Psoas muscle (tissue), 8 donors: ENCODE results near the gene AEN. TPM values are rescaled to one million over a fixed set of nuclear protein-coding genes. Genes with fewer than 3 reads are reported as not detected.

Experiments used
- ATAC-seq, 4 donors: fragments of 200-7000 bp; cut with Tn5 transposase; one replicate each; pipeline ENCODE4 v1.9.1; 2020; ENCODE audit warnings: moderate library complexity in 3 of 4, mild to moderate bottlenecking in 2 of 4
- DNase-seq, 2 donors: peaks; one replicate each; pipeline ENCODE4 v3.0.0-alpha.2; 2020
- H3K27ac ChIP-seq: fragments of 200-600 bp; one replicate; pipeline ENCODE4 v1.8.0; 2022
- H3K27me3 ChIP-seq, 3 donors: fragments of 200-600 bp in 1 of 3; one replicate each; pipeline versions ENCODE4 v1.6.1 to v1.8.0; 2013 to 2022; ENCODE audit warnings: low read length in 2 of 3, mild to moderate bottlenecking in 2 of 3, moderate library complexity in 1 of 3; ENCODE audit not compliant: insufficient read depth in 3 of 3
- H3K36me3 ChIP-seq, 2 donors: fragments of 200-600 bp in 1 of 2; one replicate each; pipeline versions ENCODE4 v1.6.1 to v1.8.0; 2013 to 2022; ENCODE audit warnings: low read depth in 1 of 2, mild to moderate bottlenecking in 1 of 2, moderate library complexity in 1 of 2; ENCODE audit not compliant: insufficient read depth in 1 of 2
- H3K4me1 ChIP-seq: fragments of 200-600 bp; one replicate; pipeline ENCODE4 v1.8.0; 2022
- H3K4me3 ChIP-seq: fragments of 200-600 bp; one replicate; pipeline ENCODE4 v1.8.0; 2022; ENCODE audit warnings: mild to moderate bottlenecking
- H3K9me3 ChIP-seq: fragments of 200-600 bp; one replicate; pipeline ENCODE4 v1.8.0; 2022
- CTCF ChIP-seq: fragments of 200-600 bp; IDR thresholded peaks from one replicate; pipeline ENCODE4 v1.8.0; 2022; ENCODE audit warnings: antibody characterized with exemption
- whole genome bisulfite sequencing, 3 donors: extraction: QIAGEN DNeasy Blood & Tissue Kit; methylation state at CpG; one replicate each; pipeline versions ENCODE4 v1.1.6 to v1.1.7; 2013; 5-methylcytosine and 5-hydroxymethylcytosine counted together
- intact Hi-C, 2 donors: fragments of 100-400 bp; cut with DNase I; formaldehyde crosslinking; loops; one replicate each; pipeline versions ENCODE4 v1.11.0 to v1.14.2; 2022
- polyA plus RNA-seq, 3 donors: library from polyadenylated mRNA; stranded (reverse); fragments of 200-250 nt; gene quantifications; one replicate each; pipeline ENCODE4 v1.2.3, GENCODE V29; 2013
- total RNA-seq, 4 donors: library from RNA; stranded (reverse); fragmentation: NEBNext Ultra II Directional in 2 of 4; extraction: Animal tissue kit (Norgen Biotek cat#: 25700) in 2 of 4; gene quantifications; one replicate each; pipeline versions ENCODE4 v1.2.1 to v1.2.4, GENCODE V29; 2021 to 2023
- donor health status: healthy with polysubstance abuse.
- donor health status: DM: no; HTN: no; CAD: no; lungs with moderate emphysema.
- donor health status: Bipolar disorder and iron deficiency.
- donor health status: healthy.
- donor health status: DM: yes; HTN: yes; CAD: no.
- donor health status: DM: no; HTN: no; CAD: no.
- donor health status: DM: no; HTN: no; CAD: no.
- donor health status: DM: yes; HTN: yes; CAD: no.

AEN gene
- total and polyA plus RNA-seq, 7 donors = 10.1 to 46.6 (median 32.2) TPM

- Histone ChIP-seq H3K36me3 (no peaks in the 10 kb centered on the region), H3K27ac (no peak overlapping the region), H3K9me3 (no peaks in the 10 kb centered on the region), H3K4me1 (no peaks in the 10 kb centered on the region), H3K27me3 (no peaks in the 10 kb centered on the region), H3K4me3 (no peak overlapping the region)
- 87 to 89% (median 88%) methylated on average over 8 of the region's 8 CpGs for WGBS, 3 donors
- no peak for ATAC-seq
- DNase-seq = no peak
- TF ChIP-seq CTCF = no peak
- intact Hi-C loops = loop anchor here (5.0 to 10.0 kb wide), 2 partner anchors 176 to 239 kb away; partner anchors contain the start of gene HAPLN3 (in 1 of the 2)
Observed at GRCh38 chr15:88655800-88656488, 34.8 kb downstream of the AEN start.

GRCh38 chr15:88656760-88657221 is 35.7 kb downstream of the AEN start:
- no peak for TF ChIP-seq CTCF
- intact Hi-C loops = loop anchor here (5.0 to 10.0 kb wide), 2 partner anchors 176 to 238 kb away; partner anchors contain the start of gene HAPLN3 (in 1 of the 2)

GRCh38 chr15:88657326-88658069 is 36.4 kb downstream of the AEN start:
- intact Hi-C loops = loop anchor here (5.0 to 10.0 kb wide), 2 partner anchors 175 to 237 kb away; partner anchors contain the start of gene HAPLN3 (in 1 of the 2)

More at GRCh38 chr15:88656760-88657221, 35.7 kb downstream of the AEN start:
- no peaks in the 10 kb centered on the region for H3K27me3 ChIP-seq
- ATAC-seq (no peak), DNase-seq (no peak)
- H3K36me3 ChIP-seq = no peaks in the 10 kb centered on the region
- 79 to 87% (median 85%) methylated on average over 10 of the region's 10 CpGs for WGBS, 3 donors
- no peaks in the 10 kb centered on the region for H3K9me3 ChIP-seq
- H3K4me3 ChIP-seq = no peak overlapping the region
- H3K4me1 ChIP-seq = no peaks in the 10 kb centered on the region
- no peak overlapping the region for H3K27ac ChIP-seq

More at GRCh38 chr15:88657326-88658069, 36.4 kb downstream of the AEN start:
- DNase-seq (no peak), ATAC-seq (peak; percentile 44 to 75 (median 54))
- TF ChIP-seq CTCF = peak; percentile 58
- Histone ChIP-seq H3K27me3 (no peaks in the 10 kb centered on the region), H3K36me3 (no peaks in the 10 kb centered on the region), H3K4me3 (no peak overlapping the region), H3K9me3 (no peaks in the 10 kb centered on the region), H3K4me1 (no peaks in the 10 kb centered on the region), H3K27ac (no peak overlapping the region)
- 34 to 40% (median 39%) methylated on average over 13 of the region's 13 CpGs for WGBS, 3 donors
